ENCODE measurements around the gene HOTAIR.

The HOTAIR gene

DNA sequence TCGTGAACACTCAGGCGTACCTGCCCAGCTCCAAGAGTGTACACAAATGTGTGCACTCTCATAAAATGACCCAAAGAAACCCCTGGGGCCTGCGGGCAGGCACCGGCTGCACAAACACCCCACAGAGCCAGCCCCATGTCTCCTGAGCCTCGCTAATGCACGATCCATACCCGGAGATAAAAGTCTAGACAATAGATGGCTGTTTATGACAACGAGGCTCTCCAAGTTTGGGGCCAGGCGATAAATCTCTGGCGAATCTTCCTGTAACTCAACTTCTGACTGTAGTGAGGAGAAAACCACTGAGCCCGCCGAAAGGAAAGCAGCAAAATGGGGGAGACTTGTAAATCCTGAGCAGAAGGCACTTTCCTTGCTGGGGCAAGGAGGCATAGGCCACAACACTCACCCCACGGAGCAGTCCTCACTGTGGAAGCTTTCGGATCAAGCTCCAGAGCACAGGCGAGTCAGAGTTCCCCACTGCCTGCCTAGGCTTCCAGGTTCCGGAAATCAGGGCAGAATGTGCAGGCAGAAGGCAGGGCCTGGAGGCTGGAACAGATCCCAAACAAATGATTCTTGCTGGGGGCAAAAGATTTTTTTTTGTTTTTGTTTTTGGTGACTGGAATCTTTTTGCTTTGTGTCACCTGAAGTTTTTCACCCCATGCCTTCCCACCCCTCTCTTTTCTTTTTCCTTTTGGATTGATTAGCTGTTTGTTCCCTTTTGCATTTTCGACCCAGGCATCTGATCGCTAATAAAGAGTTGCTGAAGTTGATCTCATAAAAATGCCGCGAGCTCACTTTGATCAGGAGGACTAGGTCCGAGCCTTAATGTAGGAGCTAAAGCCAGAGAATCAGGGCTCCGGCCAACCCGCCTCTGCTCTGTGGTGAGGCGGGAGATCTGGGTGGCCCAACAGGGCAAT is 6.3 kb downstream of the HOTAIR start:
- H3K36me3 Mint-ChIP-seq (ENCODE audit: insufficient read depth), result peaks cover 20% of the 10 kb centered on the region
- no peaks in the 10 kb centered on the region for H3K9me3 Mint-ChIP-seq
- H3K4me1 Mint-ChIP-seq, result peaks cover 39% of the 10 kb centered on the region
- ATAC-seq (replicated peaks; ENCODE audit: extremely low read depth, poor library complexity, severe bottlenecking) (no peak), DNase-seq (ENCODE audit: low spot score in 2 of 2) (no peak)
- H3K4me3 Mint-ChIP-seq, result no peak overlapping the region
- peaks cover 100% of the 10 kb centered on the region for H3K27me3 Mint-ChIP-seq
- no peak overlapping the region for H3K27ac Mint-ChIP-seq (ENCODE audit: low read depth)

DNA sequence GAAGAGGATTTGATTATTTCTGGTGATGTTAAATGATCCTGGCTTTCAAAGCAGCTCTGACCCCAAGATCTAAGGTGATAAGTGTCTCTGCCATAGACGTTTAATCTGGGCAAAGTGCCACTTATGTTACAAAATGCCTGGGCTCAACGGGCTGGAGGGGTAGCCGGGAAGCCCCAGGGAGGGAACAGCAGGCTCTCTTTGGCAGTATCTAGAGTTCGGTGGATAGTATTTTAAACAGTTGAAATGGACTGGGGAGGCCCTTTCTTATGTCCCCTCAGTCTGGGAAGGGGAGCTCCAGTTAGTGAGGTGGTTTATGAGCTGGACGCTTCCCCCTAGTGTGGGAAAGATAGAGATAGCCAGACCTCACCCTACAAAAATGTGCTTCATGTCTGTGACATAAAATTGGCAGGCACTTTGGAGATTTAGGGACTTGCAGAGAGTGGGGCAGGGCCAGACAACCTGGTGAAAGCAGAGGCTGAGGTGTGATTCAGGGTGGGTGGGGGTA is 7.3 kb downstream of the HOTAIR start:
- Mint-ChIP-seq H3K9me3 (no peaks in the 10 kb centered on the region), H3K4me1 (peaks cover 35% of the 10 kb centered on the region), H3K27ac (ENCODE audit: low read depth) (no peak overlapping the region), H3K4me3 (no peak overlapping the region), H3K36me3 (ENCODE audit: insufficient read depth) (peaks cover 14% of the 10 kb centered on the region), H3K27me3 (peaks cover 100% of the 10 kb centered on the region)
- ATAC-seq (replicated peaks; ENCODE audit: extremely low read depth, poor library complexity, severe bottlenecking) (no peak), DNase-seq (ENCODE audit: low spot score in 2 of 2) (no peak)

DNA sequence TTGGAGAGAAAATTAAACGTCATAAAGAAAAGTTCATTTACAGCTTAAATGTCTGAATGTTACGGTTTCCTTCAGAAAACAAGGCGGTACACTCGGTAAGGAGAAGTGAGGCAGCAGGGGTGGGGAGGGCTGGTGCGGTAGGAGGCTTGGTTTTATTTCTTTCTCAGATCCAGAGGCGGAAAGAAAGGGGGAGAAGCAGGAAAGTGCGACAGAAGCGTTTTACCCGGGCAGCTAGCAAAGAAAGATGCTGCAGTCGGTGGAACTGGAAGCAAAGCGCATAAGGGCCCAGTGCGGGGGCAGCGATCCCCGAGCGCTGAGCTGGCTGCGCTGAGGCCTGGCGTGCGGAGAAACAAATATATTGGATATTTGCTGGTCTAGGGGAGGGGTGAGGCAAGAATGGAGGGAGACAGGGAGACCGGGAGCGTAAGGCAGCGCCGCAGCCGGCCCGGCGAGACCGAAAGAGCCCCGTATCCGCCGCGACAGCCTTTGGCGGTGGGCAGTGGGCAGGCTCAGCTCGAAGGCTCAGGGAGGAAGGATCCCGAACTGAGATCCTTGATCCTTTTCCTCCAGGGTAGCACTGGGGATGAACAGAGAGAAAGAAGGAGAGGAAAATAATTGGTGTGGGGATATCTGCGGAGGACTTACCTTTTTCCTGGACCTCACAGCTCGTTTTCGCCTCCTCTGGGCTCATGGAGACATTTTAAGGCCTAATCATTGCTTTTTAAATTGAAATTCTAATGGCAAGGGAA is 8.2 kb downstream of the HOTAIR start:
- Mint-ChIP-seq H3K36me3 (ENCODE audit: insufficient read depth) (peaks cover 14% of the 10 kb centered on the region), H3K27me3 (peaks cover 100% of the 10 kb centered on the region), H3K9me3 (no peaks in the 10 kb centered on the region), H3K4me3 (no peak overlapping the region), H3K4me1 (peaks cover 35% of the 10 kb centered on the region), H3K27ac (ENCODE audit: low read depth) (no peak overlapping the region)
- DNase-seq (ENCODE audit: low spot score in 2 of 2), result no peak
- ATAC-seq (replicated peaks; ENCODE audit: extremely low read depth, poor library complexity, severe bottlenecking), result no peak

DNA sequence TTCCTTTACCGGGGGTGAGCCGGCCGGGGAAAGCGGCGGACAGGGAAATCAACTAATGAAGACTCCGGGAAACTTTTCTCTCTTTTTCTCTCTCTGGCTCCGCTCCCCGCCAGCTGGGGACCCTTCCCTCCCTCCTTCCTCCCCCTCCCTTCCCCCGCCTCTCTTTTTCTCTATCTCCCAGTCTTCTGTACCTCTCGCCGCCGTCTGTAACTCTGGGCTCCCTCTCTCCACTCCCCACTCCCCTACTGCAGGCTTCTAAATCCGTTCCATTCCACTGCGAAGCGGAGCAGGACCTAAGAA is 8.7 kb downstream of the HOTAIR start:
- peaks cover 97% of the 10 kb centered on the region for H3K27me3 Mint-ChIP-seq
- peaks cover 35% of the 10 kb centered on the region for H3K4me1 Mint-ChIP-seq
- H3K9me3 Mint-ChIP-seq, result no peaks in the 10 kb centered on the region
- H3K36me3 Mint-ChIP-seq (ENCODE audit: insufficient read depth), result peaks cover 16% of the 10 kb centered on the region
- no peak overlapping the region for H3K27ac Mint-ChIP-seq (ENCODE audit: low read depth)
- DNase-seq (ENCODE audit: low spot score in 2 of 2) (no peak), ATAC-seq (replicated peaks; ENCODE audit: extremely low read depth, poor library complexity, severe bottlenecking) (no peak)
- no peak overlapping the region for H3K4me3 Mint-ChIP-seq

GRCh38 chr12:53965281-53966084 is 9.3 kb downstream of the HOTAIR start:
- Mint-ChIP-seq H3K27ac (ENCODE audit: low read depth) (no peak overlapping the region), H3K4me1 (peaks cover 38% of the 10 kb centered on the region), H3K36me3 (ENCODE audit: insufficient read depth) (peaks cover 16% of the 10 kb centered on the region), H3K27me3 (peaks cover 96% of the 10 kb centered on the region), H3K9me3 (no peaks in the 10 kb centered on the region), H3K4me3 (peak overlapping the region; percentile 16)
- ATAC-seq (replicated peaks; ENCODE audit: extremely low read depth, poor library complexity, severe bottlenecking), result no peak
- no peak for DNase-seq (ENCODE audit: low spot score in 2 of 2)

DNA sequence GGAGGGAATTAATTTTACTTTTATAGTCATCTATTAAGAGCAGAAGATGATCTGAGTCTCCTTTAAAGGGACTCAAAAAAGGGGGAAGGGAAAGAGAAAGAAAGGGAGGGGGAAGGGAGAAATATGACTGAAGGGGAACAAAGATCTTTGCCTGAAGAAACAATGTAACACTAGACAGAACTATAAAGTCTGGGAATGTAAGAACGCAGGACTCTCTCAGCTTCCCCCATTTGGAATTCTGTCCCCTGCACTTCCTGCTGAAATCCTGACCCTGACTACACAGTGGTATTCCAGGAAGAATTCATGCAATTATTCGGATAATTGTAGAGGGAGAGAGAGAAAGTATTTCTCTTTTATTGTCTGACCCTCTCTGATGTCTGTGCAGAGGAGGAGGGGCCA is 10.4 kb downstream of the HOTAIR start:
- Mint-ChIP-seq H3K27ac (ENCODE audit: low read depth) (no peak overlapping the region), H3K9me3 (no peaks in the 10 kb centered on the region), H3K4me3 (no peak overlapping the region), H3K27me3 (peaks cover 96% of the 10 kb centered on the region), H3K4me1 (peaks cover 46% of the 10 kb centered on the region), H3K36me3 (ENCODE audit: insufficient read depth) (peaks cover 22% of the 10 kb centered on the region)
- DNase-seq (ENCODE audit: low spot score in 2 of 2) (no peak), ATAC-seq (replicated peaks; ENCODE audit: extremely low read depth, poor library complexity, severe bottlenecking) (no peak)

DNA sequence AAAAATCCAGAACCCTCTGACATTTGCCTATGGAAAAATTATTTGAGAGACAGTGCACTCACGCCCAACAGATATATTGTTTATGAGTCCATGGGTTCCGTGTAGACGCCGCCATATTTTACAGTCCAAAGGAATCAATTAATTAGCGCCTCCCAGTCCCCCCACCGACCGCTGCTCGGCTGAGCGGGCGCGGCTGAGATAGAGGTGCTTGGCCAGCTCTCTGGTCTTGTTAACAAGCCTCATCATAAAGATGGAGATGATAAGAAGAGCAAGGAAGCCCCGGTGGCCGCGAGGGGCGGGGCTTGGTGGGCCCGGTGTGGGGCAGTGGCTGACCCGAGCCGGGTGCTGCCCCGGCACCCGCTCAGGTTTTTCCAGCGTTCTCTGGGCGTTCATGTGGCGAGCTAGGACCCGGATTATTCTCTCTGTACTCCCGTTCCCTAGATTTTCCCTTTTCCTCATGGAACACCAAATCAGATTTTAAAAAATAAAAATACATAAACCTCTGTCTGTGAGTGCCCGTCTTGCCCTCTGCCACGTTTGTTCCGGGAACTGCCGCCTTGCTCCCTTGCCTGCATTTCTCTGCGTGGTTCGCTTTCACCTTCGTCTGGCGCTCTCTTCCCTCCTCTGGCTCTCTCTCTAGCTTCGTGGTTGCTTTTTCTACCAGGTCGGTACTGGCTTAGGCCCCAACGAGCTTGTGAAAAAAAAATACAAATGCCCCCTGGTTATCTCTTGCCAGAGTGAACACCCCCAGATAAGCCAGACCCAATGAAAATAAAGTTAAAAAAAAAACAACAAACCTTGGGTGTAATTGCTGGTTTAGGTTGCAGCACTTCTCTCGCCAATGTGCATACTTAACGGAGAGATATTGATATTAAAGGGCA is 11.1 kb downstream of the HOTAIR start:
- Mint-ChIP-seq H3K27me3 (peaks cover 96% of the 10 kb centered on the region), H3K27ac (ENCODE audit: low read depth) (no peak overlapping the region), H3K4me1 (peaks cover 46% of the 10 kb centered on the region), H3K36me3 (ENCODE audit: insufficient read depth) (peaks cover 22% of the 10 kb centered on the region), H3K9me3 (no peaks in the 10 kb centered on the region), H3K4me3 (no peak overlapping the region)
- DNase-seq (ENCODE audit: low spot score in 2 of 2), result no peak
- no peak for ATAC-seq (replicated peaks; ENCODE audit: extremely low read depth, poor library complexity, severe bottlenecking)

DNA sequence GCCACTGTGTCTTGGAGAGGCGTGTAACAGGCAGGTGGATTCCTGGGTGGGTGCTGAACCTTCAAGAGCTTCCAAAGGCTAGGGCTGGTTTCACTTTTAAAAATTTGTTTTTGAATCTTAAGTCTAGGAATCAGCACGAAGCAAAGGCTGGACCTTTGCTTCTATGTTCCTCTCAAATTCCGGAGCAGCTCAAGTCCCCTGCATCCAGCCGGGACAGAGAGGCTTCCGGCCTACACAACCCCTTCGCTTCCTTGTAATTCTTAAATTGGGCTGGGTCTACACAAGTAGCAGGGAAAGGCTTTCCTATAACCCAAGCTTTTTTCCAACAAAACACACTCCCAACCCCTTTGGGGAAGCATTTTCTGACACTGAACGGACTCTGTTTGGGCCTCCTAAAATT is 11.7 kb downstream of the HOTAIR start:
- Mint-ChIP-seq H3K9me3 (no peaks in the 10 kb centered on the region), H3K4me3 (no peak overlapping the region), H3K4me1 (peaks cover 46% of the 10 kb centered on the region), H3K27ac (ENCODE audit: low read depth) (no peak overlapping the region), H3K36me3 (ENCODE audit: insufficient read depth) (peaks cover 22% of the 10 kb centered on the region), H3K27me3 (peaks cover 96% of the 10 kb centered on the region)
- ATAC-seq (replicated peaks; ENCODE audit: extremely low read depth, poor library complexity, severe bottlenecking), result no peak
- DNase-seq (ENCODE audit: low spot score in 2 of 2), result no peak

DNA sequence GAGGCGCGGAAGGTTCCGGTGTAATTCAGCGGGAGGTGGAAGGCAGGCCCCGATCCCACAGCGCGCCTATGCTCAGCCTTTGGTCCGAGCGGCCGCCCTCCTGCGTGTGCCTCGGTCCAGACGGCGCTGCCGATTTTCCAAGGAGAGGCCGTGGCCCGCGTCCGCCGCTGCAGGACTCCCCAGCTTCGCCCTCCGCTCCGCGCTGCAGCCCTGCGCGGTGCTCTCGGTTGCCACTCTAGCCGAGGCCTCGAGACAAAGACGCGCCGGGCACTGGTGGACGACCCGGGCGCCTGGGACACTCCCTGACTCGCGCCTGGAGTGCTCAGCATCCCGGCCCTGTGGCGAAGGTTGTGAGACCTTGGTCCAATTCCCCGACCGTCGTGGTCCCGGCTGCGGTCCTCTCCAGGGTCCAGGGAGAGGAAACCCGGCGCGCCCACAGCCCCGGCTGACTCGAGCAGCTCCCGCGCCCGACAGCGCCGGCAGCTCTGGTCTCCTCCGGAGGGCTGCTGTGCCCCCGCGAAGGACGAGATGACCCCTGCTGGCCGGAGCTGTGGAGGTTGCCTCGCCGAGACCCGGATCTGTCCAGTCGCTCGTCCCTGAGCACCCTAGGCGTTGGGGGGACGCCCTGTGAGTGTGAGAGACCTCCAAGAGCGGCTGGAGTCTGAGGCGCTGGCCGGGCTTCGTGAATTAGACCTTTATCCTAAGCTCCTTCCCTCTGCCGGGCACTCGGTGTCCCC is 13.6 kb downstream of the HOTAIR start:
- Mint-ChIP-seq H3K36me3 (ENCODE audit: insufficient read depth) (peaks cover 19% of the 10 kb centered on the region), H3K27me3 (peaks cover 96% of the 10 kb centered on the region), H3K4me3 (no peak overlapping the region), H3K27ac (ENCODE audit: low read depth) (peak overlapping the region; percentile 50), H3K9me3 (no peaks in the 10 kb centered on the region), H3K4me1 (peaks cover 50% of the 10 kb centered on the region)
- DNase-seq (ENCODE audit: low spot score in 2 of 2) (no peak), ATAC-seq (replicated peaks; ENCODE audit: extremely low read depth, poor library complexity, severe bottlenecking) (no peak)

DNA sequence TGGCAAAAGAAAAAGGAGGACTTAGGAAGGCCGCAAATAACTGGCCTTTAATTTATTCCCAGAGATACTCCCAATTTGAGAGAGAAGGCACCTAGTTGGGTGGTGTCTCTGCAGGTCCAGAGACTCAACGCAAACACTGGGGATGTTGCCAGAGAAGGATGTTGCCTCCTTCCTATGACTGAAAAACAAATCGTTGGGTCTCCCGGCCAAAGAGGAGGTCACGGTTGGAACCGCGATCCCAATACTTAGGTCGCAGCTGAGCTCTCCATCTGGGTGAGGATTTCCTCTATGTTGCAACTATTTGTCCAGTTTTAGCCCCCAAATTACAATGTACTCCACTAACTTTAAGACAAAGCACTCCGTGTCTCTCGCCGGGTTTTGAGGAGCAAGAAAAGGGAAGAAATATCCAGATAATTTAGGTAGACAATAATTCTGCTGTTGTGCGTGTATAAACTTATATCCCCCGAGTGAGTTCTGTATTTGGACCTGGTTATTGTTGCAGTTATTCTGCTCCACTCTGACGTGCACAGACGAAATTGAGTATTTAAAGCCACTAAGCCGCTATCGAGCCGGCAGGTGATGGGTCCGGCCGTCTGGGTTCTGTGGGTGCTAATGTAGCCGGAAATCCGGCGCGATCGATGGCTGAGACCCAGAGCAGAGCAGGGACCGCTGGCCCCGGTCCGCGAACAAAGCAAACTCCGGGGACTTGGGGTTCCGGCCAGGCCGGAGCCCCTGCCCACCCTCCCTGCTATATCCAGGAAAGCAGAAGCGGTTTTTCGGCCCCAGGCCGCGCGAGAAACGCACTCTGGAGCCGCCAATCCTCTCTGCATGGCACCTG is 14.3 kb downstream of the HOTAIR start:
- Mint-ChIP-seq H3K36me3 (ENCODE audit: insufficient read depth) (peaks cover 23% of the 10 kb centered on the region), H3K9me3 (no peaks in the 10 kb centered on the region), H3K27me3 (peaks cover 96% of the 10 kb centered on the region), H3K4me1 (peaks cover 49% of the 10 kb centered on the region), H3K27ac (ENCODE audit: low read depth) (peak overlapping the region; percentile 50), H3K4me3 (peak overlapping the region; percentile 5)
- no peak for DNase-seq (ENCODE audit: low spot score in 2 of 2)
- ATAC-seq (replicated peaks; ENCODE audit: extremely low read depth, poor library complexity, severe bottlenecking), result no peak

DNA sequence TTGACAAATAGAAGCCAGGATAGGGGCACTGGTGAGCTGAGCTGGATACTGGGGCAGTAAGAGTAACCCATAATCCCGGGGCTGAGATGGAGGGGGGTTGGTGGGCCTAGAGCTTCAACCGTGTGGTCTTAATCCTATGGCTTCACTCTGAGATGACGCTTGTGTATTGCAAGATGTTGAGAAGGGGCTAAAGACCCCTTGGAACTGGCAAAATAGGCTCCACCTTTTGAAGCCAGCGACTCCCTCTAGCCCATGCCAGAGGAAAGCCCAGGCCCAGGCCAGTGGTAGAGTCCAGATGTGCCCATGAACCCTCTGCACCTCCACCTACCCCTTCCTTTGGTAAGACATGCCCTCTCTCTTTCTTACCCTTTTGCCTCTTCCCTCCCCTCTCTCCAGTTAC is 15.4 kb downstream of the HOTAIR start:
- H3K36me3 Mint-ChIP-seq (ENCODE audit: insufficient read depth), result peaks cover 20% of the 10 kb centered on the region
- no peak overlapping the region for H3K4me3 Mint-ChIP-seq
- peaks cover 91% of the 10 kb centered on the region for H3K27me3 Mint-ChIP-seq
- H3K27ac Mint-ChIP-seq (ENCODE audit: low read depth), result no peak overlapping the region
- H3K4me1 Mint-ChIP-seq, result peaks cover 40% of the 10 kb centered on the region
- no peaks in the 10 kb centered on the region for H3K9me3 Mint-ChIP-seq
- no peak for ATAC-seq (replicated peaks; ENCODE audit: extremely low read depth, poor library complexity, severe bottlenecking)
- DNase-seq (ENCODE audit: low spot score in 2 of 2), result no peak
